LNCaP clone FGC (cell line): Measurements from ENCODE around the gene UACA.
A peak's percentile ranks its signal among the peaks of the same experiment; 100 is the strongest.
"Not testable (repeated sequence)": the region's sequence is repeated elsewhere in the genome, so short reads cannot be mapped to it uniquely, and the experiment has no call there.

Source experiments
- DNase-seq: peaks from one replicate; pipeline ENCODE4 v3.0.0-alpha.2; 2011; ENCODE audit warnings: low read depth
- H3K4me3 ChIP-seq: 2 replicates; pipeline ENCODE4 v1.5.1; 2011; ENCODE audit warnings: mild to moderate bottlenecking, low read depth, low read length, control low read depth
- CTCF ChIP-seq: IDR thresholded peaks from 2 replicates; pipeline ENCODE4 v1.5.1; 2012; ENCODE audit warnings: mild to moderate bottlenecking; ENCODE audit not compliant: control insufficient read depth, insufficient read depth; ENCODE audit errors: extremely low read depth

UACA gene

GRCh38 chr15:70763120-70763949, at the start of gene UACA:
Gene UACA (minus strand): TSS chr15:70763558. CDS start chr15:70763407, 151 bp downstream.
- H3K4me3 ChIP-seq: peak within 1 kb of the TSS; percentile 89
- DNase-seq: peak; percentile 90
- no peak for TF ChIP-seq CTCF

GRCh38 chr15:70812827-70813364, 49.5 kb upstream of the UACA start:
- H3K4me3 ChIP-seq: no peak overlapping the region
- DNase-seq: no peak
- TF ChIP-seq CTCF: no peak

GRCh38 chr15:70810916-70811578, 47.7 kb upstream of the UACA start:
- TF ChIP-seq CTCF: no peak
- DNase-seq: no peak
- no peak overlapping the region for H3K4me3 ChIP-seq

- no peak for DNase-seq
- no peak for TF ChIP-seq CTCF
Measured at GRCh38 chr15:70806992-70807712, 43.8 kb upstream of the UACA start.

GRCh38 chr15:70804388-70804787, 41.0 kb upstream of the UACA start:
- DNase-seq: not testable (repeated sequence)

More at GRCh38 chr15:70806992-70807712, 43.8 kb upstream of the UACA start:
- H3K4me3 ChIP-seq: no peak overlapping the region

GRCh38 chr15:70802629-70803028, 39.3 kb upstream of the UACA start:
- H3K4me3 ChIP-seq: no peak overlapping the region
- DNase-seq: no peak
- TF ChIP-seq CTCF: no peak

More at GRCh38 chr15:70804388-70804787, 41.0 kb upstream of the UACA start:
- H3K4me3 ChIP-seq: not testable (repeated sequence)

GRCh38 chr15:70801109-70801508, 37.8 kb upstream of the UACA start:
- no peak for DNase-seq
- TF ChIP-seq CTCF: no peak
- no peak overlapping the region for H3K4me3 ChIP-seq
